Measurements from ENCODE around the gene MSH5. TPM values are rescaled to one million over a fixed set of nuclear protein-coding genes. Genes with fewer than 3 reads are reported as not detected.
"Not testable (repeated sequence)": the region's sequence is repeated elsewhere in the genome, so short reads cannot be mapped to it uniquely, and the experiment has no call there.

The MSH5 gene
- total and polyA plus RNA-seq, 2 donors (not counting 1 experiment from before 2014, with no cell fraction given), result 4.3 to 6.0 TPM

DNA sequence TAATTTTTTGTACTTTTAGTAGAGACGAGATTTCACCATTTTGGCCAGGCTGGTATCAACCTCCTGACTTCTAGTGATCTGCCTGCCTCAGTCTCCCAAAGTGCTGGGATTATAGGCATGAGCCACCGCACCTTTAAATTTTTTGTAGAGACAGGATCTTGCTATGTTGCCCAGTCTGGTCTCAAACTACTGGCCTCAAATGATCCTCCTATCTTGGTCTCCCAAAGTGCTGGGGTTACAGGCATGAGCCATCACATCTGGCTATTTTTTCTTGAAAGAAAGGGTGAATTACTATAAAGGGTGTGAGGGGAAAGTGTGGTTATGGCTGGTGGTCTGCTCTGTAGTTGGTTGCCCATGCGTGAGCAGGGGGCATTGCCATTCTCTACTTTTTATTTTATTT lies 31.6 kb upstream of the MSH5 start:
- no peaks in the 10 kb centered on the region for H3K9me3 ChIP-seq (ENCODE audit: control insufficient read depth, insufficient read depth, low read depth, low read length)
- peaks cover 14% of the 10 kb centered on the region for H3K27me3 ChIP-seq (ENCODE audit: control insufficient read depth, insufficient read depth, low read length)
- no peak overlapping the region for H2AFZ ChIP-seq (ENCODE audit: low read length)
- H4K20me1 ChIP-seq (ENCODE audit: control insufficient read depth, extremely low read depth, insufficient read depth, low read length), result no peaks in the 10 kb centered on the region
- no peaks in the 10 kb centered on the region for H3K36me3 ChIP-seq (ENCODE audit: control insufficient read depth, insufficient read depth, low read length)
- H3K79me2 ChIP-seq (ENCODE audit: control insufficient read depth, insufficient read depth, low read length), result no peaks in the 10 kb centered on the region
- H3K4me3 ChIP-seq (replicated peaks in 1 of 4; ENCODE audit: control extremely low read depth in 1 of 4, insufficient read depth in 1 of 4, low read depth in 3 of 4, low read length in 4 of 4), result no peak overlapping the region
- H3K4me2 ChIP-seq (ENCODE audit: extremely low read depth, insufficient read depth, low read length), result no peak overlapping the region
- DNase-seq (ENCODE audit: low read depth in 2 of 2), result no peak
- no peak overlapping the region for H3K27ac ChIP-seq (ENCODE audit: insufficient read depth, low read length)
- H3K4me1 ChIP-seq (ENCODE audit: control insufficient read depth, extremely low read depth, insufficient read depth, low read length), result no peaks in the 10 kb centered on the region
- no peak overlapping the region for H3K9ac ChIP-seq (ENCODE audit: insufficient read depth, low read length)
- TF ChIP-seq EZH2 (IDR thresholded peaks at IDR 0.05; ENCODE audit: low read length, missing control alignments) (no peak), CTCF (conservative IDR thresholded peaks at IDR 0.05 in 1 of 2, IDR thresholded peaks at IDR 0.05 in 1 of 2; ENCODE audit: low read depth in 1 of 2, low read length in 2 of 2) (no peak)

DNA sequence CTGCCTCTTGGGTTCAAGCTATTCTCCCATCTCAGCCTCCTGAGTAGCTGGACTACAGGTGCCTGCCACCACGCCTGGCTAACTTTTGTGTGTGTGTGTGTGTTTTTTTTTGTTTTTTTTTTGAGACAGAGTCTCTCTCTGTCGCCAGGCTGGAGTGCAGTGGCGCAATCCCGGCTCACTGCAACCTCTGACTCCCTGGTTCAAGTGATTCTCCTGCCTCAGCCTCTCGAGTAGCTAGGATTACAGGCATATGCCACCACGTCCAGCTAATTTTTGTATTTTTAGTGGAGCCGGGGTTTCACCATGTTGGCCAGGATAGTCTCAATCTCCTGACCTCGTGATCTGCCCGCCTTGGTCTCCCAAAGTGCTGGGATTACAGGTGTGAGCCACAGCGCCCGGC lies 30.6 kb upstream of the MSH5 start:
- not testable (repeated sequence) for H4K20me1 ChIP-seq (ENCODE audit: control insufficient read depth, extremely low read depth, insufficient read depth, low read length)

DNA sequence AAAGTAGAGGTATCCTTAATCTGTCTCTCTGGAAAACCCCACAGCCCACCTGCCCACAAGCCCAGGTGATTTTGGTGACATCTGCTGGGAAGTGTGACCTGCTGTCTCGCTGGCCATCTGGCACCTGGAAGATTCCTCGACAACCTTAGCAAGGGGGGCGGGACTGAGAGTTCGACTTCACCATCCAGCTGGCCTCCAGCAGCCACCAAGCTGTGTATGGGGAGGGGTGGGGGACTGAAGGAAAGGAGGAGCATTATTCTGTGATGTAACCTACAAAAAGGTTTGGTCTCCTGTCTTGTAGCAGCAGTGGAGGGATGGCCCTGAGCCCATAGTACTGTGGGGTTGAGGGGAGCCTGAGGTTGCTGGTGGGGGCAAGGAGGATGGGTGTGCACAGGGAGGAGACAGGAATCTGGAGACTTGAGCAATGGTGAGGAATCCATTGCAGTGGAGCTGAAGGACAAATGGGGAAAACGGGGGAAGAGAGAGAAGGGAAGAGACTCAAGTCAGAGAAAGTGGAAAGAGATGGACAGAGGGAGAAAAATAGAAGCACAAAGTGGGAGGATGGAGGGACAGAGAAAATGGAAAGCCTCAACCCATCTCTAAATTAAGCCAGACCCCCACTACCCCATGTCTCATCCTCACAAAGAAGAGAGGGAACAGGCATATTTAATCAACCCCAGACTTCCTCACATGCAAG lies 29.1 kb upstream of the MSH5 start:
- Histone ChIP-seq H3K4me1 (ENCODE audit: control insufficient read depth, extremely low read depth, insufficient read depth, low read length) (no peaks in the 10 kb centered on the region), H3K79me2 (ENCODE audit: control insufficient read depth, insufficient read depth, low read length) (no peaks in the 10 kb centered on the region), H3K9ac (ENCODE audit: insufficient read depth, low read length) (no peak overlapping the region), H3K4me3 (replicated peaks in 1 of 4; ENCODE audit: control extremely low read depth in 1 of 4, insufficient read depth in 1 of 4, low read depth in 3 of 4, low read length in 4 of 4) (no peak overlapping the region), H3K27me3 (ENCODE audit: control insufficient read depth, insufficient read depth, low read length) (peaks cover 20% of the 10 kb centered on the region), H3K4me2 (ENCODE audit: extremely low read depth, insufficient read depth, low read length) (no peak overlapping the region), H4K20me1 (ENCODE audit: control insufficient read depth, extremely low read depth, insufficient read depth, low read length) (no peaks in the 10 kb centered on the region), H2AFZ (ENCODE audit: low read length) (no peak overlapping the region), H3K9me3 (ENCODE audit: control insufficient read depth, insufficient read depth, low read depth, low read length) (no peaks in the 10 kb centered on the region), H3K27ac (ENCODE audit: insufficient read depth, low read length) (no peak overlapping the region), H3K36me3 (ENCODE audit: control insufficient read depth, insufficient read depth, low read length) (no peaks in the 10 kb centered on the region)
- DNase-seq (ENCODE audit: low read depth in 2 of 2), result no peak
- no peak for TF ChIP-seq CTCF (conservative IDR thresholded peaks at IDR 0.05 in 1 of 2, IDR thresholded peaks at IDR 0.05 in 1 of 2; ENCODE audit: low read depth in 1 of 2, low read length in 2 of 2)
- no peak for TF ChIP-seq EZH2 (IDR thresholded peaks at IDR 0.05; ENCODE audit: low read length, missing control alignments)

More for the DNA sequence above, 30.6 kb upstream of the MSH5 start:
- DNase-seq (ENCODE audit: low read depth in 2 of 2); H3K36me3 ChIP-seq (ENCODE audit: control insufficient read depth, insufficient read depth, low read length); H3K79me2 ChIP-seq (ENCODE audit: control insufficient read depth, insufficient read depth, low read length); H3K4me1 ChIP-seq (ENCODE audit: control insufficient read depth, extremely low read depth, insufficient read depth, low read length); H3K9ac ChIP-seq (ENCODE audit: insufficient read depth, low read length); H3K4me3 ChIP-seq (replicated peaks in 1 of 4; ENCODE audit: control extremely low read depth in 1 of 4, insufficient read depth in 1 of 4, low read depth in 3 of 4, low read length in 4 of 4); H3K4me2 ChIP-seq (ENCODE audit: extremely low read depth, insufficient read depth, low read length); H3K9me3 ChIP-seq (ENCODE audit: control insufficient read depth, insufficient read depth, low read depth, low read length); H3K27ac ChIP-seq (ENCODE audit: insufficient read depth, low read length); H2AFZ ChIP-seq (ENCODE audit: low read length): not testable (repeated sequence)
- peaks cover 18% of the 10 kb centered on the region for H3K27me3 ChIP-seq (ENCODE audit: control insufficient read depth, insufficient read depth, low read length)

All from fibroblast of lung (primary cell).